H1 (cell line): ENCODE measurements around the gene BTBD7. TPM values are rescaled to one million over a fixed set of nuclear protein-coding genes. Genes with fewer than 3 reads are reported as not detected.

Source experiments
- BACH1 ChIP-seq: IDR thresholded peaks from 2 replicates; pipeline ENCODE4 v1.6.1; 2012; ENCODE audit warnings: low read length, improper control_type of control experiment
- CBX8 ChIP-seq: fragments of 300-800, 300-1000 bp; sonication (generic); IDR thresholded peaks from 2 replicates; pipeline ENCODE4 v1.7.1; 2016; ENCODE audit warnings: low read depth, low read length, borderline replicate concordance
- CEBPB ChIP-seq: IDR thresholded peaks from 2 replicates; pipeline ENCODE4 v1.6.1; 2012; ENCODE audit warnings: low read depth, low read length
- EZH2 ChIP-seq: fragments of 200-600 bp; sonication (generic); IDR thresholded peaks from 2 replicates; pipeline ENCODE4 v1.7.1; 2012; ENCODE audit warnings: low read depth, mild to moderate bottlenecking, moderate library complexity, low read length, inconsistent platforms; ENCODE audit not compliant: severe bottlenecking
- GTF2F1 ChIP-seq: IDR thresholded peaks from 2 replicates; pipeline ENCODE4 v1.6.1; 2012; ENCODE audit warnings: low read depth, low read length, improper control_type of control experiment, borderline replicate concordance
- PHF8 ChIP-seq: fragments of 200-600 bp; sonication (generic); conservative IDR thresholded peaks from 2 replicates; pipeline ENCODE4 v1.7.1; 2012; ENCODE audit warnings: low read depth, mild to moderate bottlenecking, inconsistent platforms, low read length, moderate library complexity
- POLR2A ChIP-seq, 2 experiments: IDR thresholded peaks; 1 replicate in 1 of 2; 2 replicates in 1 of 2; pipeline ENCODE4 v1.6.1; 2011; ENCODE audit warnings: low read depth in 2 of 2, low read length in 2 of 2, mild to moderate bottlenecking in 2 of 2; ENCODE audit errors: control extremely low read depth in 1 of 2
- RBBP5 ChIP-seq: IDR thresholded peaks from 2 replicates; pipeline ENCODE4 v1.7.1; 2012; ENCODE audit warnings: low read depth, mild to moderate bottlenecking, inconsistent platforms, low read length, moderate library complexity, borderline replicate concordance
- SAP30 ChIP-seq: fragments of 300-600 bp; sonication (generic); IDR thresholded peaks from 2 replicates; pipeline ENCODE4 v1.7.1; 2012; ENCODE audit warnings: low read length, moderate library complexity, mild to moderate bottlenecking, inconsistent platforms; ENCODE audit not compliant: insufficient read depth, insufficient replicate concordance
- TAF7 ChIP-seq: optimal IDR thresholded peaks from 2 replicates; pipeline ENCODE3; 2011; ENCODE audit warnings: low read depth, mild to moderate bottlenecking, inconsistent platforms, low read length, moderate library complexity, borderline replicate concordance
- TBP ChIP-seq: IDR thresholded peaks from 2 replicates; pipeline ENCODE4 v1.6.1; 2011; ENCODE audit warnings: low read depth, low read length, improper control_type of control experiment
- TEAD4 ChIP-seq: IDR thresholded peaks from 2 replicates; pipeline ENCODE4 v1.6.1; 2012; ENCODE audit warnings: low read depth, low read length, inconsistent platforms, mixed read lengths
- YY1 ChIP-seq: IDR thresholded peaks from 2 replicates; pipeline ENCODE4 v1.6.1; 2011; ENCODE audit warnings: low read depth, mild to moderate bottlenecking, low read length
- polyA plus RNA-seq, 7 experiments: library from polyadenylated mRNA; depleted of rRNA in 3 of 7; stranded (reverse) in 5 of 7; unstranded in 2 of 7; fragments of >200 nt in 5 of 7; fragments of 200-250 nt in 2 of 7; gene quantifications; 1 replicate in 5 of 7; 2 replicates in 1 of 7; 4 replicates in 1 of 7; pipeline versions ENCODE4 v1.2.1 to v1.2.3, GENCODE V29; 2011 to 2013; ENCODE audit warnings: missing spikeins in 2 of 7, mixed read lengths in 2 of 7
- total RNA-seq: library from RNA; stranded (reverse); fragmentation: NEBNext Ultra II Directional; extraction: Animal tissue kit (Norgen Biotek cat#: 25700); gene quantifications from 2 replicates; pipeline ENCODE4 v1.2.1, GENCODE V29; 2021

The BTBD7 gene
- total and polyA plus RNA-seq, 2 of the 8 experiments (the other 6 are each of a cell fraction or from before 2014, with no cell fraction given), result 12.1 to 46.1 TPM

DNA sequence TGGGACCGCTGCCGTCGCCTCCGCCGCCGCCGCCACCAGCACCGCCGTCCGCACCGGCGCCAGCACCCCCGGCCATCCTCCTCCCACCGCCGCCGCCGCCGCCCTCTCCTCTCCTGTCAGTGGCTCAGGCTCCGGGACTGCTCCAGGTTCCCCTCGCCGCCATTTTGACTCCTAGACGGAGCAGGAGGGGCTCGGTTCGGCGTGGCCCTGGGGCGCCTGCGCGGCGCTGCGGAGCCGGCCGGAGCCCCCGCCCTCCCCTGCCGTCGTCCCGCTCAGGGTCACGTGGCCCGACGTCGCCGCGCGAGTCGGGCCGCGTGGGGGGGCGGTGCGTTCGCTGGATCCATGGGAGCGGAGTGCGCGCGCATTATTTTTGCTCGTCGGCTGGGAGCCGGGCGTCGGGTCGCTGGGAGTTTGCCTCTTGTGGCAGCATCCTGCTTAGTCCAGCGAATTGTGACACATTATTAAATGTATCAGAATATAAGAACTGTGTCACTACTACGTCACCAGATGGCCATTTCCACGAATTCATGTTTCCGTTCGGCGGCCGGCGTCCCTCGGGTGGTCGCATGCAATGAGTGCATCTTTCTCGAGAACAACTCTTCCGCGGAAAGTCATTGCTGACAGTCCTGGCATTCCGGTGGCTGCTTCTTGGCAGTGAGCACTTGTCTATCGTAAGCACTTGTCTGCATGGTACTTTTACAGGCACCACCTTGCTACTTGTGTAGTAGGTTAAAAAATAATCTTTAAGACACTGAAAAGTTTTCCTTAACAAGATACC, at the start of gene BTBD7 (continued):
- TF ChIP-seq GTF2F1 (peak; percentile 56; the same call in 1 of the 2 replicates), POLR2A (IDR thresholded peaks at IDR 0.05; ENCODE audit: control extremely low read depth in 1 of 2, low read depth in 2 of 2, low read length in 2 of 2) (peak; percentile 48 to 67; a peak in 2 of 3 replicates), CEBPB (no peak), EZH2 (no peak), TEAD4 (0 out of 2 replicates have a peak, but pooled peaks have one; percentile 1), CBX8 (no peak), SAP30 (peak; percentile 74), RBBP5 (0 out of 2 replicates have a peak, but pooled peaks have one; percentile 67), TBP (peak; percentile 61; the same call in 1 of the 2 replicates), BACH1 (peak; percentile 57; the same call in 1 of the 2 replicates), PHF8 (peak; percentile 56; the same call in 1 of the 2 replicates), TAF7 (peak; percentile 32), YY1 (peak; percentile 93)
